HG03139 (cell line): ENCODE results near the gene XPO6.
"Not testable (repeated sequence)": the region's sequence is repeated elsewhere in the genome, so short reads cannot be mapped to it uniquely, and the experiment has no call there.

ENCODE experiments used
- ATAC-seq: cut with Tn5 transposase; IDR thresholded peaks from one replicate; pipeline ENCODE4 v1.9.1; 2021; ENCODE audit not compliant: unreplicated experiment

XPO6 gene

GRCh38 chr16:28117168-28117565 is 94.6 kb downstream of the XPO6 start:
- no peak for ATAC-seq

DNA sequence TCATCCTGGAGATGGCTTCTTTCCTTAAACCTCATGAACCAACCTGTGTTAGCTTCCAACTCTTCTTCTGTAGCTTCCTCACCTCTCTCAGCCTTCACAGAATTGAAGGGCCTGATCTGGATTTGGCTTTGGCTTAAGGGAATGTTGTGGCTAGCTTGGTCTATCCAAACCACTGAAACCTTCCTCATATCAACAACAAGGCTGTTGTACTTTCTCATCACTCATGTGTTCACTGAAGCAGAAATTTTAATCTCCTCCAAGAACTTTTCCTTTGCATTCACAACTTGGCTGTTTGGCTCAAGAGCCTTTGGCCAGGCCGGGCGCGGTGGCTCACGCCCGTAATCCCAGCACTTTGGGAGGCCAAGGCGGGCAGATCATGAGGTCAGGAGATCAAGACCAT is 95.9 kb downstream of the XPO6 start:
- not testable (repeated sequence) for ATAC-seq

- ATAC-seq: no peak
These were observed 98.9 kb downstream of the XPO6 start for GRCh38 chr16:28112908-28113307.

GRCh38 chr16:28110977-28111376 is 100.8 kb downstream of the XPO6 start:
- no peak for ATAC-seq

- no peak for ATAC-seq
These were observed 101.3 kb downstream of the XPO6 start for GRCh38 chr16:28110479-28110878.

DNA sequence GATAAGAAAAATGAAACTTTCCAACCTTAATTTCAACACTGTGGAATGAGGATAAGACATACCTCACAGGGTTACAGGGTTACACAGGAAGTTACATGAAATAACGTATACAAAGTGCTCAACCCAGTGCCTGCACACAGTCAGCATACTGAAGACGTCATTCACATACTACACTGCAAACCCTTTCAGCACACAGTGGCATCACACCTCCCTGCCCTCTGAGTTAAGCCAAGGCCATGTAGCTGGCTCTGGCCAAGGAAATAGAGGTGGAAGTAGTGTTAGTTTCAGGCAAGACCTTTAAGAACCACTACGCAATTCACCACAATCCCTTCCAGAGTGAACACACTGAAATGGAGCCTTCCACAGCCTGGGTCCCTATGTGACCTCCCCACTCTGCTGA is 101.7 kb downstream of the XPO6 start:
- no peak for ATAC-seq

DNA sequence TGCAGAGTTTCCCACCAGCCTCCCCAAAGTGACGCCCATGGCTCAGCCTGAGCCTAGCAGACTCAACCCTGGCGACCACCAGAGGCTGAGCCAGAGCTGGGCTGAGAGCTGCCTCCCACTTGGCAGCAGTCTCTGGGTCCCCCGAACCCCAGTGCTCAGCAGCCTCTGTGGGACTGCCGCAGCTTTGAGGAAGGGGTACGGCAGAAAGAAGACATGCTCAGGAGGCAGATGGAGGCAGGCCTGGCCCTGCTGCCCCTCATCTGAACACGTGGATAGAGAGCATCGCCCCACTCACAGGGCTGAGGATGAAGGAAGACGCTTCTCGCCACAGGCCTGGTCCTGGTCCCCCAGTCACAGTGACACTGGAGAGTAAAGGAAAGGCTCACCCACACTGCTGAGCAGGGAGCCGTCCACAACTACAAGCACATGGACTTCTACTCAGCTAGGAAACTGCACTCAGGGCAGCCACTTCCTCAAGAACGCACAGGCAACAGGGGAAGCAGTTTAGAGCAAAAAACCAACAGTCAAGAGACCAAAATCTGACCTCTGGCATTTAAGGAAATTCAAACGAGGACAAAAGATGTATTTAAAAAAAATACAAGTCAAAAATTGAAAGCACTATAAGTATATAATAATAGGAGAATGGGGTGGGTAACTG is 103.0 kb downstream of the XPO6 start:
- ATAC-seq: no peak

GRCh38 chr16:28107232-28107631 is 104.5 kb downstream of the XPO6 start:
- no peak for ATAC-seq

GRCh38 chr16:28106467-28107215 is 105.1 kb downstream of the XPO6 start:
- no peak for ATAC-seq

DNA sequence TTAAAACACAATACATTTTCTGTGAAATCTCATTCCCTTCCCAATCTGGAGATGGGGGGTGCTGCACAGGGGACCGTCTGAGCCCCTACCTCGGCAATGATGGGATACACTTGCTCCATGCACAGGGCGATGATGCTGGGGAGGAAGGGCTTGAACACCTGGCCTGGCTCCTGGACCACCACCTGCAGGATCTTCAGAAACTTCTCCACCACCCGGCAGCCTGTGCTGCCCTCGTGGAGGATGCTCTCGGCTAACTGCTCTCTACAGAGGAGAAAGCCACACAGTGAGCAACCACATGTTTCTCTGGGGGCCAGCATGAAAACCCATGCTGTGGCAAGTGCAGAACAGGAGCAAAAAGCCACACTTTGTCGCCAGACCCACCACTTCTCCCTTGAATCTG is 105.8 kb downstream of the XPO6 start:
- no peak for ATAC-seq

GRCh38 chr16:28105297-28105696 is 106.5 kb downstream of the XPO6 start:
- no peak for ATAC-seq

- ATAC-seq: no peak
These were observed 107.4 kb downstream of the XPO6 start for GRCh38 chr16:28104404-28104803.

GRCh38 chr16:28103516-28104170 is 108.1 kb downstream of the XPO6 start:
- no peak for ATAC-seq

- no peak for ATAC-seq
These were observed 110.3 kb downstream of the XPO6 start for GRCh38 chr16:28101533-28101890.

DNA sequence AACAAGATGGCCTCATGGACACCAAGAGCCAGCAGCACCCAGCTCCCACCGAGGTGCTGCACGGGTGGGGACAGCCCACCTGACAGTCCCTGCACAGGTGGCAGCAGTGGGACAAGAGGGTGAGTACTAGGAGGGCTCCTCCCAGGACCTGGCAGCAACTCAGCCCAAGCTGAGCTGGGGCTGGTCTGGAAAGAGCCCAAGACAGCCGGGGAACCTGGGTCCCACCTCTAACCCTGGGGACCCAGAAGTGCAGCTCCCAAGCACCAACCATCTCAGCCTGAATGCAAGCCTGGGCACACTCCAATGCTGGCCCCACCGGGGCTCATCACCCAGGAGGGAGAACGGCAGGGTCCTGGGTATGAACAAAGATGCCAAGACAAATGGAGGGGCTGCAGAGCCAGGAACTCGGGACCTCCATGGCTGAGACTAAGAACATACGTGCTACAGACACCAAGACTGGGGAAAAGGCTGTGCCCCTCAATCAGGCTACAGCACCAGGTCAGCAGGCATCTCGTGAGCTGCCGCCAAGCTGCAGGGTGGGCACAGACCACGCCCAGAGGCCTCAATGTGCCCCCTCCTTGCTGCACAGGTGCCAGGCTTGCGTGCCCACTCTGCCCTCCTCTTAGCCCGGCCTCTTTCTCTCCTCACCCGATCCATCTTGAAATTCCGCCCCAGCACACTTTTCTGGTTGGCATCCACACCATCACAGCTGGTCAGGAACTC is 110.8 kb downstream of the XPO6 start:
- ATAC-seq: no peak

- ATAC-seq: no peak
These were observed 112.5 kb downstream of the XPO6 start for GRCh38 chr16:28098959-28099945.

DNA sequence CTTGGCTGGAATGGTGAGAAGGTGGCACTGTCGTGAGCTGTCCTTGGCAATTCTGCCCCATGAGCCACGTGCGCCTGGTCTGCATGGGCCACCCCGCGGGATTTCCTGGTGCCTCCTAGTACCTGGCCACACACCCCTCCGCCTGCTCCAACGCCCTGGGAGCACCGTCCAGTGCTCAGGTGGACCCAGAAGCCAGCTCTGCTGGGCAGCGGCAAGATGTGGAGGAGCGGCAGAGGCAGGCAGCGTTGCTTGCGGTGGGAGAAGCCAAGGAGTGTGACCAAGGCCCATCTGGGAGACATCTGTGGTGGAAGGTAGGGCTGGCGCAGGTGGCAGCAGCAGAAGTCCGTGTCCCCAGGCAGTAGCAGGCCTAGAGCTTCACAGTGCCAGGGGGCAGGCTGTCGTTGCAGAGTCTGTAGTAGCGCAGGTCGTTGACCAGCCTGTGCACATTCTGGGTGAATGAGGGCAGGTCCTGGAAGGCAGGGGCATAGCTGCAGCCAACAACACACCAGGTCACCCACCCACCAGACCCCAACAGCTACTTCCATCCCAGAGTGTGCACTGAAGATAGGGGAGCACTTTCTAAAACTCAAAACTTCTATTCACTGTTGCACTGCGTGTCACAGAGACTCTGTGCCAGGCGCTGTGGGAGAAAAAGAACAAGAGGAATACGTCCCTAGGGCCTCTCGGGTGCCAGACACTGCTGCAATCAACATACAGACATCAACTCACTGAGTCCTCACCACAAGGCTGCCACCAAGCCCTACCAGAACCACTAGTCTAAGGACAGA is 113.4 kb downstream of the XPO6 start:
- ATAC-seq: no peak

DNA sequence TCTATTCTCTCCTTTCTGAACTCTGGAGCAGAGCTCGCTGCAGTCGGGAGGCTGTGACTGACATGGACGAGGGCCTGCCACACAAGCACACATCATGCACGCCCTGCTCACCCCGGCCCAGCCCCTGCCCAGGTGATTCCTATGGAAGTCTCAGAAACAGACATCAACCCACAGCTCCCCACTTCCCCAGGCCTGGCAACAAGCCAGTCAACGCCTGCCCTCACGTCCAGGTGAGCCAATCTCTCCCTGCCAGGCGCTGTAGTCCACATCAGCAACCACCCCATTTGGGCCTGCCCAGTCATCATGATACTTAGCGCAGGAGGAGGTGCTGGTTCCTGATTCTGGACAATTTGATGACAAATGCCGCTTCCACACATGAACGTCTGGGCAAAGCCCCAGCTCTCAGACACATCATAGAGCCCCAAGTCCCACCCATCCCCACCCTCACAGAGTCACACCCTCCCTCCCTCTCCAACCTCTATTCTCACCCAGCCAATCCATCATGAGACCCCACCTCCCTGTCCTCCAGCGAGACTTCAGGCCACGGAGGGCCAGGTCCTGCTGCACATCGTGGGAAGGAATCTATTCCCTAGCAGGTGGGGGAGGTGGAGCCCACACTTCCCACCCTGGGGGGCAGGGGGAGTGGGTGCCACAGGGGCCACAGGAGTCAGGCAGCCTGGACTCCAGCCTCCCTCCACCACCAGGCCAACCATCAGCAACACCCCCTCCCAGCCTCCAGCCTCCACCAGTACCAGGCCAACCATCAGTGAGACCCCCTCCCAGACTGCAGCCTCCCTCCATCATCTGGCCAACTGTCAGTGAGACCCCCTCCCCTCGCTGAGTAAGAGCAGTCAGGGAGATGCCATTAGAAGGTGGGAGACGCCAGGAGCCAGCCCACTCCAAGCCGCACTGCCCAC is 114.5 kb downstream of the XPO6 start:
- no peak for ATAC-seq

DNA sequence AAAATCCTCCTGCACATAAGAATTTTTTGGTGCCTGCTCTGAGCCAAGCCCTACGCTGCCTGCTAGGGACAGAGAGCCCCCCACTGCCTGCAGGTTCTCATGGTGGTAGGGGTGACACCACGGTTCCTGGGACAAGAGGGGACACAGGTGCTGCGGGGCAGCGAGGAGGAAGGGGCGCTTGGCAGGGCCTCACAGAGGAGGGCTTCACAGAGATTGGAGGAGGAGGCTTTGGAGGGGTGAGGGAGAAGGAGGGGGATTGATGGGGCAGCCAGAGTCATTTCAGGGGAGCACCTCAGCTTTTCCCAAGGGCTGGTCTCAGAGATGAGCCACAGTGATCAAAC is 118.4 kb downstream of the XPO6 start:
- ATAC-seq: no peak
